Measurements from ENCODE around the gene CD8B2.
"Not testable (repeated sequence)": the region's sequence is repeated elsewhere in the genome, so short reads cannot be mapped to it uniquely, and the experiment has no call there.

- not testable (repeated sequence) for TF ChIP-seq TCF7 (CRISPR knock-in tag; IDR thresholded peaks at IDR 0.05; ENCODE audit: low read depth); ZNF232 (CRISPR knock-in tag; IDR thresholded peaks at IDR 0.05); ZMAT4 (CRISPR knock-in tag; IDR thresholded peaks at IDR 0.05); MXD4 (CRISPR knock-in tag; IDR thresholded peaks at IDR 0.05; ENCODE audit: borderline replicate concordance); CTCF (IDR thresholded peaks at IDR 0.05); SP1 (CRISPR knock-in tag; conservative IDR thresholded peaks at IDR 0.05); ZNF138 (CRISPR knock-in tag; conservative IDR thresholded peaks at IDR 0.05); MAX (CRISPR knock-in tag; IDR thresholded peaks at IDR 0.05); AFF4 (CRISPR knock-in tag; IDR thresholded peaks at IDR 0.05; ENCODE audit: borderline replicate concordance); NR3C1 (CRISPR knock-in tag; conservative IDR thresholded peaks at IDR 0.05; ENCODE audit: low read depth); ELF4 (CRISPR knock-in tag; IDR thresholded peaks at IDR 0.05; ENCODE audit: low read depth); ESRRA (CRISPR knock-in tag; IDR thresholded peaks at IDR 0.05; ENCODE audit: borderline replicate concordance); SMAD3 (CRISPR knock-in tag; IDR thresholded peaks at IDR 0.05; ENCODE audit: borderline replicate concordance)
- TF ChIP-seq, protein P1, sequence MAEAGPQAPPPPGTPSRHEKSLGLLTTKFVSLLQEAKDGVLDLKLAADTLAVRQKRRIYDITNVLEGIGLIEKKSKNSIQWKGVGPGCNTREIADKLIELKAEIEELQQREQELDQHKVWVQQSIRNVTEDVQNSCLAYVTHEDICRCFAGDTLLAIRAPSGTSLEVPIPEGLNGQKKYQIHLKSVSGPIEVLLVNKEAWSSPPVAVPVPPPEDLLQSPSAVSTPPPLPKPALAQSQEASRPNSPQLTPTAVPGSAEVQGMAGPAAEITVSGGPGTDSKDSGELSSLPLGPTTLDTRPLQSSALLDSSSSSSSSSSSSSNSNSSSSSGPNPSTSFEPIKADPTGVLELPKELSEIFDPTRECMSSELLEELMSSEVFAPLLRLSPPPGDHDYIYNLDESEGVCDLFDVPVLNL (CRISPR knock-in tag; IDR thresholded peaks at IDR 0.05; ENCODE audit: borderline replicate concordance, low read depth) = not testable (repeated sequence)
Measured at GRCh38 chr2:106486551-106487385, at the start of gene CD8B2.
